SKM-1 (cell line): ENCODE measurements around the gene TRIM77.
"Not testable (repeated sequence)": the region's sequence is repeated elsewhere in the genome, so short reads cannot be mapped to it uniquely, and the experiment has no call there.

Source experiments
- DNase-seq: peaks from one replicate; lab custom pipeline; 2025; ENCODE audit not compliant: unreplicated experiment; lab: John Stamatoyannopoulos, UW

Gene TRIM77

DNA sequence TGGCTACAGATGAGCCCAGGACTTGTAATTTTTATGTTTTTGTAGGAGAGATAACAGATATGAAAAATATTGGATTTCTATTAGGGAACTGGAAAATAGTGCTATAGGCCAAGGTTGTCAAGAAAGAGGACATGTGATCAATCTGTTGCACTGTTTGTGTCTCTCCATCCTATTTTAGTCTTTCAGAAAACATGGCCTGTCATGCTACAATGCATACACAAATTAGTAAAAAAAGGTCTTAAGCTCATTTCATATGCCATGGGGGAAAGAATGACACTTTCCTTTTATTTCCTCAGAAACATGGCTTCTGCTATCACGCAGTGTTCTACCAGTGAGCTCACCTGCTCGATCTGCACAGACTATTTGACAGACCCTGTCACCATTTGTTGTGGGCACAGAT is at the start of gene TRIM77:
Gene TRIM77, plus strand, starts transcription at position 301 of the 400 bp plus-strand sequence. Its CDS starts 0 bp downstream, at position 301.
- DNase-seq, result not testable (repeated sequence)

- DNase-seq, result no peak
Observed at GRCh38 chr11:89667001-89667400, 43.1 kb upstream of the TRIM77 start.

- not testable (repeated sequence) for DNase-seq
Observed at GRCh38 chr11:89668158-89668557, 41.9 kb upstream of the TRIM77 start.

DNA sequence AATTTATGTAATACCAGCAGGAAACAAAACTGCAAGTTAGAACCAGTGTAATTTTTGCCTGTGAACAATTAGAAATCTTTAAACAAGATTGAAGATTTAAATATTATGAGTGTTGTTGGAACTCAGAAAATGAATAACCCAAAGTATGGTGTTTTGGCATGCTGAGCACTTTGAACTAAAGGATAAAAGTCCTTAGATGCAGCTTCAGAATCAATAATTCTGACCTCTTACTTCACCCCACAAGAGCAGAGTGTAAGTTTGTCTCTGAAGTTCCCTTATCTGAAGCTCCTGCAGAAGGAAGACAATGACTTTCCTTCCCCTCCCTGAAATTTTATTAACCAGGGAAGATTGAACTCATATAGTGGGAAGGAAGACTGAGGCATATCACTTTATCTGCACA is 40.5 kb upstream of the TRIM77 start:
- not testable (repeated sequence) for DNase-seq

GRCh38 chr11:89669993-89670669 is 40.0 kb upstream of the TRIM77 start:
- DNase-seq, result not testable (repeated sequence)

GRCh38 chr11:89672547-89672946 is 37.6 kb upstream of the TRIM77 start:
- DNase-seq, result not testable (repeated sequence)

- not testable (repeated sequence) for DNase-seq
Observed at GRCh38 chr11:89673380-89673779, 36.7 kb upstream of the TRIM77 start.

GRCh38 chr11:89675383-89675782 is 34.7 kb upstream of the TRIM77 start:
- DNase-seq, result not testable (repeated sequence)

DNA sequence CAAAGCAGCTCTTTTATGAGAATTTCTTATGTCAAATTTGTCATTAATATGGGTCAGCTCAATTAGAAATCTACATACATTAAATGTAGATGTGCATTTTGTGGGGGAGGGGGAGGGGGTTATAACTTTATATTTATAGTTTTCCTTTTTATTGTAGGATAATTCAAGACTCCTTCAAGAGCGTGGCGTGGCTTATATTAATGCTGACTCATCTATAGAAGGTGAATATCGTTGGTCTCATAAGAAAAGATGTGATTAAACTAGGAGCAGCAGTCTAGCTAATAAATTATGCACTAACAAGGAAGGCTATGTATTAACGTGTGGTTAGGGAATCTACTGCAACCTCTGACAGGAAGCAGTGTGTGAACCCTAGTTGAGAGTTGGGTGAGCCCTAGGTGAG is 34.2 kb upstream of the TRIM77 start:
- DNase-seq, result not testable (repeated sequence)

GRCh38 chr11:89707080-89707479 is 3.0 kb upstream of the TRIM77 start:
- DNase-seq, result not testable (repeated sequence)

- not testable (repeated sequence) for DNase-seq
Observed at GRCh38 chr11:89724866-89725498, 14.9 kb downstream of the TRIM77 start.

DNA sequence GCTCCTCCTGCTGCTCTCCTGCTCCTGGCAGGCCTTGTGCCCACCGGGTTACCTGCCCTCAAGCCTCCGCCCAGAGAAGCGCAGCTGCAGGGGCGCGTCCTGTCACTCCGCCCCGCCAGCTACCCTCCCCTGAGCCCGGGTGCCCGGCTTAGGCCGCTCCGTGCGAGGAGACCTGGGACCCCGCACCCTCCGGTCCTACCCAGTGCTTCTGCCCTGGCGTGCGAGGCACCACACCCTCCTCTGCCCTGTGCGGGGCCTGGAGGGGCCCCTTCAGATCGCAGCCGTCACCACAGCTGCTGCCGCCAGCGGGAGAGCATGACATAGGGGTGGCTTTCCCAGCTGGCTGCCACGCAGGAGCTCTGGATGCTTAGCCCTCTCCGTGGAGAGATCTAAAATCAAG is 20.1 kb downstream of the TRIM77 start:
- DNase-seq, result not testable (repeated sequence)

DNA sequence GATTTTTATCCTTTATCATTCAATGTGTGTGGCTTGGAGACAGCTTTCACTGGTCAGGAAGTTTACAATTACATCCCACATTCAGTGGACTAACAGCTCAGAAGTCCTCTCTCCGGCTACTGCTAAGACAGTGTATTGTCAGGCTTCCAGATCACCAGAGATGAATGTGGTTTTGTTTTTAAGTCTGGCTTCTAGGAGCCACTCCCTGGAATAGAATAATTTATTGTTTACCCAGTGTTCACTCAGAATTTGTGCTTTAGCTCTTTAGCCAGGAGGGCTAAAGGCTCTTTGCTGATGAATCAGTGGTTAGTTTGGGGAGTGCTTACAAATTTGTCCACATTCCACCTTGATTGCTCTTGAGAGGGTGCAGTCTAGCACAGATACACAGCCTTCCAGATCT is 26.5 kb downstream of the TRIM77 start:
- no peak for DNase-seq

DNA sequence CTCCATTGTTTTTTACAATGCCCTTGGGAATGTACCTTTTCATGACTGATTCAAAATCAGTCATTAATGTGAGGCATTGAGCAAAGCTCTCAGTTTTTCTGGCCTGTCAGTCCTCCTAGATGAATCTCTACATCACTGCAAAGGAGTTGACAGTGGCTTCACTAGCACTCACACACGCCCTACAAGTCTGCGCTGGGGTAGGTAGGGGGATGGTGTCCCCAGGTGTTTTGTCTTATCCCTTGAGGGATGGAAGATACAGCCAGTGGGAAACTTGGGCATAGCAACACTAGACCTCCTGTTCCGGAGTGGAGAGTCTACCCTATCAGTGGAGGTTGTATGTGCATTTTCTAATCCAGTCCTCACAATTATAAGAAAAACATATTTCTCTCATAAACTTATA is 27.0 kb downstream of the TRIM77 start:
- DNase-seq, result no peak

- not testable (repeated sequence) for DNase-seq
Observed at GRCh38 chr11:89741406-89741805, 31.3 kb downstream of the TRIM77 start.

- DNase-seq, result not testable (repeated sequence)
Observed at GRCh38 chr11:89744158-89744557, 34.1 kb downstream of the TRIM77 start.

GRCh38 chr11:89750822-89751221 is 40.7 kb downstream of the TRIM77 start:
- DNase-seq, result not testable (repeated sequence)
